ENCODE results near the gene ERAS. TPM values are rescaled to one million over a fixed set of nuclear protein-coding genes. Genes with fewer than 3 reads are reported as not detected.

Gene ERAS
- total RNA-seq, 5 donors from 2014 or later (not counting 1 experiment from before 2014, with no cell fraction given) = not detected

DNA sequence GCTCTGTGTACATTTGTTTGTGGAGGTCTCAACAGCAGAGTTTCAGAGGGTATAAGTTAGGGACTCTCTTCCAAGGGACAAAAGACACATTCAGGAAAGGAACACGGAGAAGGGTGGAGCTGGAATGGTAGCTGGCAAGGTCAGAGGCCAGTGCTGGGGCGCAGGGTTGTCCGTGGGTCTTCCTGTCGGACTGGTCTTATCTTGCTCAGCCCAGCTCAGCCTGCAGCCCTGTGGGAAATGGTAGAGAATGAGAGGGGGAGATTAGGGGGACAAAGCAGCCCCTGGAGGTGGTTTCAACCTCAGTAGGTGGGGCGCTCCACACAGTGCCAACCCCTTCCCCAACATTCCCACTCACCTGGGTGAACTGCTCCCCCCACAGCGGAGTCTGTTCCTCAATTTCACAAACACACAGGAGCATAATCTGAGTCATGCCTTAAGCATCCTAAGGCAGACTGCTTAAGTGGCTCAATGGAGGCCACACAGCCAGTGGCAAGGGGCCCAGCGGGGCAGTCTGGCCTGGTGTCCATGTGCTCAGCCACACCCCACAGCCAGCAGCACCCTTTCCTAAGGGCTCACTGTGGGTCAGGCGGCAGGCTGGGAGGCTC, 31.3 kb upstream of the ERAS start:
- H3K27me3 Mint-ChIP-seq = peaks cover 0 to 16% of the 10 kb centered on the region in 2 donors
- Histone ChIP-seq H3K27me3 (replicated peaks in 1 of 2; ENCODE audit: control insufficient read depth in 2 of 2, extremely low read depth in 1 of 2, insufficient read depth in 2 of 2, low read length in 1 of 2) (no peaks in the 10 kb centered on the region), H3K27ac (ENCODE audit: low read length) (no peak overlapping the region), H3K9me3 (no peaks in the 10 kb centered on the region), H3K4me1 (ENCODE audit: control insufficient read depth in 1 of 2, extremely low read depth in 1 of 2, insufficient read depth in 2 of 2, low read length in 2 of 2) (no peaks in the 10 kb centered on the region), H3K36me3 (ENCODE audit: control insufficient read depth in 2 of 2, extremely low read depth in 1 of 2, insufficient read depth in 1 of 2, low read length in 1 of 2) (no peaks in the 10 kb centered on the region), H3K4me3 (ENCODE audit: control insufficient read depth in 1 of 2, extremely low read depth in 1 of 2, low read length in 1 of 2) (no peak overlapping the region)
- no peak overlapping the region for H3K4me3 Mint-ChIP-seq
- no peak overlapping the region for H3K27ac Mint-ChIP-seq
- H3K36me3 Mint-ChIP-seq = no peaks in the 10 kb centered on the region
- no peaks in the 10 kb centered on the region for H3K9me3 Mint-ChIP-seq
- ChIA-PET CTCF (no interaction called here), POLR2A (interaction anchor here in 1 of 2 donors (0.6 kb wide), 1 partner anchor 96 kb away, joined by 3 read pairs; no protein-coding TSS in a partner anchor)
- ATAC-seq (replicated peaks in 1 of 4) (no peak), DNase-seq (no peak)
- H3K4me1 Mint-ChIP-seq = peaks cover 0 to 2% (median 0%) of the 10 kb centered on the region in 3 donors
- 40% methylated on average over 1 of the region's 8 CpGs for WGBS (ENCODE audit: insufficient coverage)

DNA sequence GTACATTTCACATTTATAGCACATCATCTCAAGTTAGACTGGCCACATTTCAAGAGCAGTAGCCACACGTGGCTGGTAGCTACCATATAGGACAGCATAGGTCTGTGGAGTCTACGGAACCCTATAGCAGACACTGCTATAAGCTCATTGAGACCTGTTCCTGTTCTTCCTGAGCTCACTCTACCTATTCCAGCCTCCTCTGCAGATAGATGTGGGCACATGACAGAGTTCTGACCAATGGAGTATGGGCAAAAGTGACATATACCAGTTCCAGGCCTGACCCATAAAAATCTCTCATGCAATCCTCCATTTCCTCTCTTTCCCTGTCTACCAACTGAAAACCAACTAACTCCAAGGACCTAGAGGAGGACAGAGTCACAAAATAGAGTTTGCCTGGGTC, 28.0 kb upstream of the ERAS start:
- Histone ChIP-seq H3K27ac (ENCODE audit: low read length) (no peak overlapping the region), H3K36me3 (ENCODE audit: control insufficient read depth in 2 of 2, extremely low read depth in 1 of 2, insufficient read depth in 1 of 2, low read length in 1 of 2) (no peaks in the 10 kb centered on the region), H3K4me1 (ENCODE audit: control insufficient read depth in 1 of 2, extremely low read depth in 1 of 2, insufficient read depth in 2 of 2, low read length in 2 of 2) (peaks cover 0 to 14% of the 10 kb centered on the region in 2 experiments), H3K9me3 (no peaks in the 10 kb centered on the region), H3K27me3 (replicated peaks in 1 of 2; ENCODE audit: control insufficient read depth in 2 of 2, extremely low read depth in 1 of 2, insufficient read depth in 2 of 2, low read length in 1 of 2) (no peaks in the 10 kb centered on the region), H3K4me3 (ENCODE audit: control insufficient read depth in 1 of 2, extremely low read depth in 1 of 2, low read length in 1 of 2) (no peak overlapping the region)
- Mint-ChIP-seq H3K27ac (no peak overlapping the region), H3K27me3 (peaks cover 0 to 10% of the 10 kb centered on the region in 2 donors), H3K4me3 (no peak overlapping the region), H3K4me1 (peaks cover 6 to 17% (median 15%) of the 10 kb centered on the region in 3 donors), H3K9me3 (no peaks in the 10 kb centered on the region), H3K36me3 (no peaks in the 10 kb centered on the region)
- ChIA-PET POLR2A (no interaction called here), CTCF (interaction anchor here in 1 of 2 donors (0.6 kb wide), 1 partner anchor 1216 kb away, joined by 3 read pairs; no protein-coding TSS in a partner anchor)
- no peak for ATAC-seq (replicated peaks in 1 of 4)
- no peak for DNase-seq
- no CpG with 5 or more reads among the region's 2 CpGs for WGBS (ENCODE audit: insufficient coverage)

DNA sequence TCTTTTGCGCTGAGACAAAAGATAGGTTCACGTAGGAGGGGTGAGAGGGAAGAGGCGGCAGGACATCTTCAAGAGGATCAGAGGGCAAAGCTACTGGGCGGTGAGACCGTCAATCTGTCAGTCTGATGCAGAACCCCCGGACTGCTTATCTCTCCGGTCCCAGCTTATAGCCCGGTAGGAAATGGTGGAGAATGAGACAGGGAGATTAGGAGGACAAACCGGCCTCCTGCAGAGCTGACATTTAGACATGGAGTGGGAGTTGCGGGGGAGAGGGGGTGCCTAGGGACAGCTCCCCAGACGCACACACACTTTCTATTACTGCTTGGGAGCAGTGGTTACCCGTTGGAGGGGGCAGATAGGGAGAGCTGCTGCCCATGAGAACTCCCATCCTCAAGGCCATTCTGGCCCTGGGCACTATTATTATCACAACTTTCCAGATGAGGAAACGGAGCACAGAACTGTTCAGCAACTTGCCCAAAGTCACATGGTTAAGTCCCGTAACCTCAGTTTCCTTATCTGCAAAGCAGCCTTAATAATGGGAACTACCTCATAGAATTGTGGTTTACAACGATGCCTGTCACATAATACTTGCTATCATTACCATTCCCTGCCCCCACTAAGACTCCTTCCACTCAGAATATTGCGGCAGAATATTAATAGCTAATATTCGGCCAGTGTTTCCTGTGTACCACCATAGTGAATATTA, 25.6 kb upstream of the ERAS start:
- ChIA-PET POLR2A (interaction anchor here in 1 of 2 donors (0.9 kb wide), 1 partner anchor 97 kb away, joined by 4 read pairs; the partner anchor contains the start of genes PQBP1 and TIMM17B), CTCF (interaction anchor here in 1 of 2 donors (0.5 to 2.3 kb wide), 6 partner anchors 35 to 227 kb away, joined by 3 to 7 read pairs (median 4); partner anchors contain the start of gene RBM3)
- H3K27ac ChIP-seq (ENCODE audit: low read length) = peak overlapping the region; percentile 89
- H3K4me1 Mint-ChIP-seq = peaks cover 6 to 23% (median 15%) of the 10 kb centered on the region in 3 donors
- H3K9me3 ChIP-seq = no peaks in the 10 kb centered on the region
- H3K27me3 Mint-ChIP-seq = peaks cover 0 to 18% of the 10 kb centered on the region in 2 donors
- H3K27ac Mint-ChIP-seq = peak overlapping the region; percentile 92 to 97
- no peaks in the 10 kb centered on the region for H3K9me3 Mint-ChIP-seq
- peaks cover 0 to 5% of the 10 kb centered on the region in 2 donors for H3K36me3 ChIP-seq (ENCODE audit: control insufficient read depth in 2 of 2, extremely low read depth in 1 of 2, insufficient read depth in 1 of 2, low read length in 1 of 2)
- H3K4me3 ChIP-seq (ENCODE audit: control insufficient read depth in 1 of 2, extremely low read depth in 1 of 2, low read length in 1 of 2) = peak overlapping the region; percentile 68 to 93
- WGBS (ENCODE audit: insufficient coverage) = 33% methylated on average over 3 of the region's 17 CpGs
- peak in 1 of 35 experiments; percentile 0 for DNase-seq
- peaks cover 0 to 14% of the 10 kb centered on the region in 2 experiments for H3K4me1 ChIP-seq (ENCODE audit: control insufficient read depth in 1 of 2, extremely low read depth in 1 of 2, insufficient read depth in 2 of 2, low read length in 2 of 2)
- peak overlapping the region; percentile 92 to 93 (median 93) for H3K4me3 Mint-ChIP-seq
- no peak for ATAC-seq (replicated peaks in 1 of 4)
- H3K36me3 Mint-ChIP-seq = peaks cover 11% of the 10 kb centered on the region
- no peaks in the 10 kb centered on the region for H3K27me3 ChIP-seq (replicated peaks in 1 of 2; ENCODE audit: control insufficient read depth in 2 of 2, extremely low read depth in 1 of 2, insufficient read depth in 2 of 2, low read length in 1 of 2)

DNA sequence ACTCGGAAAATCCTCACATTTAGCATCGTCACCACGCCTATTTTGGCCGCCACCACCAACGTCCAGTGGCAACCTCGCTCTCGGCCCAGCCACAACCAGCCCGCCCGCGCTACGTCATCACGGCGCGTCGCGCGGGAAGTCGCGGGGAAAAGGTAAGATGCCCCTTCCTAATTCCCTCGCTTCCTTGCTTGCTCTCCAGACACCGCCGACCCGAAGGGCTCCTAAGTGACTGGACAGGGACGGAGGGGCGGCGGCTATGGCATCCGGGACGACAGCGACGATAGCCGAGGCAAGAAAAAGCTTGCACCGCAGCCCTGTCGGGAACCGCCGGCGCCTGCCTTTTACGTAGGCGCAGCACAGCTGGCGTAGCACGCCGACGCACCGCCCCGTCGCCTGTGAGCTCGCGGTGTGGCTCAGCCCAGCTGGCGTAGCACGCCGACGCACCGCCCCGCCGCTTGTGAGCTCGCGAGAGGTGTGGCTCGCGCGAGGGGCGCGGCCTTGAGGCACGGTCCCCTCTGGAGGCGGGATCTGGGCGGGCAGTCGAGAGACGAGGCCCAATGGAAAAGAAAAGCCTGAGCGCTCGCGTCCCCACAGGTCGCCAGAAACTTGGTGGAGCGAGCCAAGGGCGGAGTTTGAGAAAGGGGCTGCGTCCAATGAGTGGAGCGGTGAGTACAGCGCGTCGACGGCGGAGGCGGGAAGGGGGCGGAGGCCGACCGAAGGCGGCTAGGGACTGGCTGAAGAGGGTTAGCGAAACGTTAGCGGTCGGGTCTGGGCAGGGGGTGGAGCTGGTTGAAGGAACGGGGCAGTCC, 24.8 kb upstream of the ERAS start, which contains the start of gene HDAC6:
Gene HDAC6 (plus strand): TSS at position 788 of the 809 bp plus-strand sequence. CDS start 626 bp downstream, outside the sequence.
- Histone ChIP-seq H3K36me3 (ENCODE audit: control insufficient read depth in 2 of 2, extremely low read depth in 1 of 2, insufficient read depth in 1 of 2, low read length in 1 of 2) (peaks cover 0 to 5% of the 10 kb centered on the region in 2 donors), H3K27me3 (replicated peaks in 1 of 2; ENCODE audit: control insufficient read depth in 2 of 2, extremely low read depth in 1 of 2, insufficient read depth in 2 of 2, low read length in 1 of 2) (no peaks in the 10 kb centered on the region), H3K9me3 (no peaks in the 10 kb centered on the region), H3K27ac (ENCODE audit: low read length) (peak within 1 kb of the TSS; percentile 98), H3K4me3 (ENCODE audit: control insufficient read depth in 1 of 2, extremely low read depth in 1 of 2, low read length in 1 of 2) (peak within 1 kb of the TSS; percentile 68 to 93), H3K4me1 (ENCODE audit: control insufficient read depth in 1 of 2, extremely low read depth in 1 of 2, insufficient read depth in 2 of 2, low read length in 2 of 2) (peaks cover 0 to 14% of the 10 kb centered on the region in 2 experiments)
- POLR2A ChIA-PET = interaction anchor here in 1 of 2 donors (0.6 to 1.0 kb wide), 6 partner anchors 65 to 467 kb away, joined by 3 to 6 read pairs (median 4); partner anchors contain the start of genes OTUD5, PPP1R3F, PQBP1 and TIMM17B
- CTCF ChIA-PET = interaction anchor here in 1 of 2 donors (0.5 to 2.3 kb wide), 12 partner anchors 35 to 1073 kb away, joined by 3 to 7 read pairs (median 4); partner anchors contain the start of gene RBM3
- peak within 1 kb of the TSS; percentile 92 to 93 (median 93) for H3K4me3 Mint-ChIP-seq
- DNase-seq (peak; percentile 83 to 99 (median 95)), ATAC-seq (replicated peaks in 1 of 4) (peak; percentile 84 to 88 (median 86))
- 0% methylated on average over 68 of the region's 89 CpGs for WGBS (ENCODE audit: insufficient coverage)
- peaks cover 6 to 23% (median 15%) of the 10 kb centered on the region in 3 donors for H3K4me1 Mint-ChIP-seq
- peak within 1 kb of the TSS; percentile 92 to 97 for H3K27ac Mint-ChIP-seq
- H3K9me3 Mint-ChIP-seq = no peaks in the 10 kb centered on the region
- peaks cover 13% of the 10 kb centered on the region for H3K36me3 Mint-ChIP-seq
- peaks cover 0 to 12% of the 10 kb centered on the region in 2 donors for H3K27me3 Mint-ChIP-seq

DNA sequence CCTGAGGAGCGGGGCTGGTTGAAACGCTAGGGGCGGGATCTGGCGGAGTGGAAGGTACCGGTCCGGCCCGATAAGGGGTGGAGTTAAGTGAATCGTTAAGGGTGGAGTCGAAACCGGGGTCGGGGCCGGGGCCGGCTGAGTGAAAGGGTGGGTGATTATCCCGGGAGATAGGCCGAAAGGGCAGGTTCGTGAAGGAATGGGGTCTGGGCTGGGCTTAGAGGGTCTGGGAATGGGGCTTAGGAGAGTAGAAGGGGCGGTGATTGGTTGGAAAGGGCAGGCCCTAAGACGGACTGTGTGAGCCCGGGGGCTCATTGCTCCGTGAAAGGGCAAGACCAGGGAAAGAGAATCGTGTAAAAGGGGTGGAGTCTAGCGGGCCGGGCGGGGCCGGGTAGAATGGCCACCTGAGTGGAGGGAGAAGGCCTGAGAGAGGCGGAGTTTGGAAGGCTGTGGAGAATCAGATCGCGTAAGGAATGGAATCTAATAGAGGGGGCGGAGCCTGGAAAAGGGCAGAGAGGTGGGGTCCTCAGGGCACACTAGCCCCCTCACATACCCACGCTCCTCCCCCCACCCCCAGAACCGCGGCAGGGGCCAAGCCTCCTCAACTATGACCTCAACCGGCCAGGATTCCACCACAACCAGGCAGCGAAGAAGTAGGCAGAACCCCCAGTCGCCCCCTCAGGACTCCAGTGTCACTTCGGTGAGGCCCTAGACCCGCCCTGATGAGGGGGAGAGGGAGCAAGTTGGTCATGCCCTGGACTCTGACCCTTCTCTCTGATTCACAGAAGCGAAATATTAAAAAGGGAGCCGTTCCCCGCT, 24.0 kb upstream of the ERAS start:
- H3K4me3 ChIP-seq (ENCODE audit: control insufficient read depth in 1 of 2, extremely low read depth in 1 of 2, low read length in 1 of 2) = peak overlapping the region; percentile 62 to 87
- ATAC-seq (replicated peaks in 1 of 4) = peak in 2 of 4 experiments; percentile 4 to 5
- CTCF ChIA-PET = interaction anchor here in 1 of 2 donors (0.5 to 2.3 kb wide), 10 partner anchors 65 to 1072 kb away, joined by 3 to 7 read pairs (median 4); partner anchors contain the start of gene RBM3
- DNase-seq = peak in 27 of 35 experiments; percentile 5 to 60 (median 34)
- no peaks in the 10 kb centered on the region for H3K9me3 Mint-ChIP-seq
- peak overlapping the region; percentile 92 to 97 for H3K27ac Mint-ChIP-seq
- H3K27me3 ChIP-seq (replicated peaks in 1 of 2; ENCODE audit: control insufficient read depth in 2 of 2, extremely low read depth in 1 of 2, insufficient read depth in 2 of 2, low read length in 1 of 2) = no peaks in the 10 kb centered on the region
- peaks cover 0 to 14% of the 10 kb centered on the region in 2 experiments for H3K4me1 ChIP-seq (ENCODE audit: control insufficient read depth in 1 of 2, extremely low read depth in 1 of 2, insufficient read depth in 2 of 2, low read length in 2 of 2)
- H3K9me3 ChIP-seq = no peaks in the 10 kb centered on the region
- peaks cover 6 to 23% (median 15%) of the 10 kb centered on the region in 3 donors for H3K4me1 Mint-ChIP-seq
- peaks cover 0 to 5% of the 10 kb centered on the region in 2 donors for H3K36me3 ChIP-seq (ENCODE audit: control insufficient read depth in 2 of 2, extremely low read depth in 1 of 2, insufficient read depth in 1 of 2, low read length in 1 of 2)
- peak overlapping the region; percentile 92 to 93 (median 93) for H3K4me3 Mint-ChIP-seq
- peaks cover 0 to 9% of the 10 kb centered on the region in 2 donors for H3K27me3 Mint-ChIP-seq
- H3K27ac ChIP-seq (ENCODE audit: low read length) = peak overlapping the region; percentile 98
- POLR2A ChIA-PET = interaction anchor here in 1 of 2 donors (0.6 to 1.0 kb wide), 5 partner anchors 65 to 467 kb away, joined by 3 to 6 read pairs (median 4); partner anchors contain the start of genes PPP1R3F, PQBP1 and TIMM17B
- 5% methylated on average over 11 of the region's 40 CpGs for WGBS (ENCODE audit: insufficient coverage)
- peaks cover 17% of the 10 kb centered on the region for H3K36me3 Mint-ChIP-seq

Data from T-cell (primary cell).